Activated naive CD8-positive, alpha-beta T cell treated with anti-CD3 and anti-CD28 coated beads, Interleukin-2, amount 10 ng/mL, durations not matched to agents 7 days and 5 days (primary cell): Measurements from ENCODE around the gene PDE6B. TPM values are rescaled to one million over a fixed set of nuclear protein-coding genes. Genes with fewer than 3 reads are reported as not detected.
"Not testable (repeated sequence)": the region's sequence is repeated elsewhere in the genome, so short reads cannot be mapped to it uniquely, and the experiment has no call there.

Source experiments
- ATAC-seq: fragments of 150-1000 bp; cut with Tn5 transposase; one replicate; pipeline ENCODE4 v1.10.0; 2021; ENCODE audit warnings: low read depth, moderate library complexity
- POLR2A ChIA-PET: fragments of 350-600 bp; sonication (Branson Sonifier 250); formaldehyde crosslinking; loops from one replicate; lab custom pipeline; 2021; ENCODE audit warnings: antibody characterized with exemption; lab: Charles Lee
- DNase-seq: peaks from one replicate; pipeline ENCODE4 v3.0.0; 2021
- H3K27ac Mint-ChIP-seq: one replicate; pipeline ENCODE4 v1.8.0; 2022; ENCODE audit warnings: mild to moderate bottlenecking, mixed read lengths
- H3K27me3 Mint-ChIP-seq: one replicate; pipeline ENCODE4 v1.8.0; 2022; ENCODE audit warnings: mild to moderate bottlenecking, moderate library complexity, mixed read lengths
- H3K36me3 Mint-ChIP-seq: one replicate; pipeline ENCODE4 v1.8.0; 2021; ENCODE audit warnings: mild to moderate bottlenecking, mixed read lengths
- H3K4me1 Mint-ChIP-seq: one replicate; pipeline ENCODE4 v1.8.0; 2021; ENCODE audit warnings: mixed read lengths
- H3K4me3 Mint-ChIP-seq: one replicate; pipeline ENCODE4 v1.8.0; 2022; ENCODE audit warnings: mild to moderate bottlenecking, moderate library complexity, mixed read lengths
- H3K9me3 Mint-ChIP-seq: one replicate; pipeline ENCODE4 v1.8.0; 2021; ENCODE audit warnings: mixed read lengths
- total RNA-seq, 2 experiments: library from RNA; stranded (reverse); gene quantifications; one replicate each; pipeline ENCODE4 v1.2.3, GENCODE V29; 2021

PDE6B gene
- total RNA-seq, 2 experiments from 2014 or later = 16.6 to 23.2 TPM

DNA sequence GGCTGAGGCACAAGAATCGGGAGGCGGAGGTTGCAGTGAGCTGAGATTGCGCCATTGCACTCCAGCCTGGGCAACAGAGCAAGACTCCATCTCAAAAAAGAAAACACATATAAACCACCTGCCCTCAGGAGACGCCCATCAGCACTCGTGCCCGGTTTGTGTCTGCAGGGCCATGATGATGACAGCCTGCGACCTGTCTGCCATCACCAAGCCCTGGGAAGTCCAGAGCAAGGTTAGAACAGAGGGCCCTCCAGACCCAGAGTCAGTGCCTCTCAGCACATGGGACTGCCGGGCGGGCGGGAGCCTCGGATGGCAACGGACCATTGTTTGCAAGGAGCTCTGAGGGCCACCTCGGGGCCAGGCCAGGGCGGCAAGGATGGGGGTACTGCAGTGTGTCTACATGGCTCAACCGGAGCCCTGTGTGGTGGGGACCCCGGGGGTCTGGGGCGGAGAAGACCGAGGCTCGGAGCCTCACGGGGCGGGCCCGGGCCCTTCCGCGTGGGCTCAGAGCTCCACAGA lies 39.4 kb downstream of the PDE6B start:
- POLR2A ChIA-PET = interaction anchor here (0.8 to 4.2 kb wide), 5 partner anchors 9 to 181 kb away, joined by 3 to 59 read pairs (median 4); partner anchors contain the start of genes ATP5ME and MYL5
- H3K9me3 Mint-ChIP-seq = no peaks in the 10 kb centered on the region
- peak; percentile 29 for DNase-seq

DNA sequence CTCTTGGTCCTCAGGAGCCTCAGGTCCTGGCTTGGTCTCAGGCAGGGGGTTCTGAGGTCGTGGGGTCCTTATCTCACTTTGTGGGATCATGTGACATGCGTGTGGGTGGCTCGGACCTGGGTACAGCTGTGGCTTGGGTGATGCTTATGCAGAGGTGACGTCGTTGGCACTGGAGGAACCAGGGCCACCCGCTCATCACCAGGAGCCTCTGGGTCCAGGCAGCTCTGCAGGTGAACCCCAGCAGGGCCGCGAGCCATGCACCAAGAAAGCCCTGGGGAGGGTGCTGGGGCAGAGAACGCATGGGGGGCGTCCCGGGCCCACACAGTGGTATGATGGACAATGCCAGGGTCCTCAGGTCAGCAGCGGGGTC lies 40.0 kb downstream of the PDE6B start:
- Mint-ChIP-seq H3K4me1 (peaks cover 6% of the 10 kb centered on the region), H3K4me3 (peak overlapping the region; percentile 25), H3K27me3 (no peaks in the 10 kb centered on the region), H3K36me3 (peaks cover 11% of the 10 kb centered on the region), H3K9me3 (no peaks in the 10 kb centered on the region), H3K27ac (no peak overlapping the region)
- POLR2A ChIA-PET = interaction anchor here (0.8 to 4.2 kb wide), 2 partner anchors 8 to 22 kb away, joined by 3 to 59 read pairs; partner anchors contain the start of genes ATP5ME and MYL5
- DNase-seq (peak; percentile 27), ATAC-seq (no peak)

More for the DNA sequence above, 39.4 kb downstream of the PDE6B start:
- peaks cover 16% of the 10 kb centered on the region for H3K36me3 Mint-ChIP-seq
- no peaks in the 10 kb centered on the region for H3K27me3 Mint-ChIP-seq
- H3K27ac Mint-ChIP-seq = peak overlapping the region; percentile 90
- ATAC-seq = no peak
- H3K4me3 Mint-ChIP-seq = peak overlapping the region; percentile 85
- H3K4me1 Mint-ChIP-seq = peaks cover 6% of the 10 kb centered on the region

DNA sequence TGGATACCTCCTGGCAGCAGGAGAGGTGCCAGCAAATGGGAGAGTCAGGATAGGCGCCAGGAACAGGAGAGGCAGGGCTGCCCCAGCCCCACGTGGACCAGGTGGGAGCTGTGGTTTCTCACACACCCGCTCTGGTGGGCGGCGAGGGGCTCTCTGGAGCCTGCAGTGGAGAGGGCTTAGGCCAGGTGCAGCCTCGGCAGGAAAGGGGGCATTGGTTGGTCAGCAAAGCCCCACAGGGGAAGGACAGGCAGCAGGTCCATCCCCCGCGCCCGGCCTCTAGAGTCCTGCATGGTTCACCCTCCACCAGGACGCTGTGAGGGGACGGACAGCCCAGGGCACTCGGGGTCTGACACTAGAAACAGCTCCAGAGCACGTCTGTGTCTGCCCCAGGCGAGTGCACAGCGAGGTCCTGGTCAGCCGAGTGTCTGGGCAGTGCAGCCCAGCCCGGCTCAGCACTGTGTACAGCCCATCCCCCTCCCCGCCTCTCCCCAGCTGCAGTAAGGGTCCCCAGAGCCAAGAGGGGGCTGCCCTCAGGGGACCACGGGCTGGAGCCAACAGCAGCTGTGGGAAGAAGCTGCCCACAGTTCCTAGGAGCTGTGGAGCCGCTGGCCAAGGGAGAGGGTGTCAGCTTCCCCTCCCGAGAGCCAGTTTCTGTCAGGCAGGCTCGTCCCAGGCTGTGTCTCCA lies 40.5 kb downstream of the PDE6B start:
- no peak for ATAC-seq
- POLR2A ChIA-PET = interaction anchor here (4.2 kb wide), 1 partner anchor 8 kb away, joined by 59 read pairs; the partner anchor contains the start of genes ATP5ME and MYL5
- no peak overlapping the region for H3K4me3 Mint-ChIP-seq
- H3K9me3 Mint-ChIP-seq = no peaks in the 10 kb centered on the region
- no peaks in the 10 kb centered on the region for H3K27me3 Mint-ChIP-seq
- H3K36me3 Mint-ChIP-seq = peaks cover 10% of the 10 kb centered on the region
- no peak for DNase-seq
- H3K4me1 Mint-ChIP-seq = peaks cover 6% of the 10 kb centered on the region
- no peak overlapping the region for H3K27ac Mint-ChIP-seq

DNA sequence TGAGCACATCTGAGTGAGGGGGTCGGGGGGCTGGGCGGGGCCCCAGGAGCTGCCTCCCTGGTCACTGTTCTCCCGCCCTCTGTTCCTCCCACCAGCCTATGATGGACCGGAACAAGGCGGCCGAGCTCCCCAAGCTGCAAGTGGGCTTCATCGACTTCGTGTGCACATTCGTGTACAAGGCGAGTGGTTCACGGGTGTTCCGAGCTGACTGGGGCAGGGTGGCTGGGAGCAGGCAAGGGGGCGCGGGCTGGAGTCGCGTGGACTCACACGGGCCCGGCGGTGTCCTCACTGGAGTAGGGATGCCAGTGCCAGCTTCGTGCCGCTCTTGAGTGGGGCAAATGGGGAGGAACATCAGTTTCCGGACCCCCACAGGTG lies 41.0 kb downstream of the PDE6B start:
- H3K27ac Mint-ChIP-seq = no peak overlapping the region
- H3K4me1 Mint-ChIP-seq = peaks cover 6% of the 10 kb centered on the region
- no peaks in the 10 kb centered on the region for H3K27me3 Mint-ChIP-seq
- DNase-seq = peak; percentile 26
- ATAC-seq = no peak
- POLR2A ChIA-PET = interaction anchor here (4.2 kb wide), 1 partner anchor 7 kb away, joined by 59 read pairs; the partner anchor contains the start of genes ATP5ME and MYL5
- peaks cover 13% of the 10 kb centered on the region for H3K36me3 Mint-ChIP-seq
- H3K4me3 Mint-ChIP-seq = no peak overlapping the region
- no peaks in the 10 kb centered on the region for H3K9me3 Mint-ChIP-seq

DNA sequence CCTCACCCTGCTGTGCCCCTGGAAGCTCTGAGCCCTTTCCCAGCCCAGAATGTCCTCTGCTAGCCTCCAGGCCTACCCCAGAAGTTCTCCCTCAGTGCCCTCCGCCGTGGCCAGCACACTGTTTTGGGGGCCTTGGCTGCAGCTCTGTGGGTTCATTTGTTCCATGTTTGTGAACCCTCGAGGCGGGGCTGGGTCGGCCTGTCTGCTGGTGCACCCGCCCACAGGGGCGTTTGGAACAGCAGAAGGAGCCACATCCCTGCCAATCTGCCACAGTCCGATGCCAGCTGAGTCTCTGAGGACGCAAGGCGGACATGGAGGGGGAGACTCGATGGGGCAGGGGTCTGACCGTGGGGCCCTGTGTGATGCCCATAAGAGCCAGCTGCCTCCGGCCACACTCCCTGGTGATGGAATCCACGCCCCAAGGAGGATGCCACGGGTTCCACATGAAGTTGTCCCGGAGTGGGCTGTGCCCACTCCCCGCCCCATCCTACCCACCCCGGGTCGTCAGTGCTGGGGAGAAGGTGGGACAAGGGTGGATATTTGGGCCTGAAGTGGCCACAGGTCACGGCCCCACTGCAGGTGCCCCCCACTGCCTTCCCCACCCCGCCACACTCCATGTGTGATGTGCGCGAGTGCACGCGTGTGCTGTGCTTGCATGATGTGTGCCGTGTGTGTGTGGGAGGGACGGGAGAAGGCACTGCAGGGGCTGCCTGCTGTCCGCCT lies 41.6 kb downstream of the PDE6B start:
- ATAC-seq (no peak), DNase-seq (peak; percentile 26)
- Mint-ChIP-seq H3K27ac (no peak overlapping the region), H3K4me3 (no peak overlapping the region), H3K4me1 (peaks cover 6% of the 10 kb centered on the region), H3K36me3 (peaks cover 11% of the 10 kb centered on the region), H3K27me3 (no peaks in the 10 kb centered on the region), H3K9me3 (no peaks in the 10 kb centered on the region)
- POLR2A ChIA-PET = no interaction called here

DNA sequence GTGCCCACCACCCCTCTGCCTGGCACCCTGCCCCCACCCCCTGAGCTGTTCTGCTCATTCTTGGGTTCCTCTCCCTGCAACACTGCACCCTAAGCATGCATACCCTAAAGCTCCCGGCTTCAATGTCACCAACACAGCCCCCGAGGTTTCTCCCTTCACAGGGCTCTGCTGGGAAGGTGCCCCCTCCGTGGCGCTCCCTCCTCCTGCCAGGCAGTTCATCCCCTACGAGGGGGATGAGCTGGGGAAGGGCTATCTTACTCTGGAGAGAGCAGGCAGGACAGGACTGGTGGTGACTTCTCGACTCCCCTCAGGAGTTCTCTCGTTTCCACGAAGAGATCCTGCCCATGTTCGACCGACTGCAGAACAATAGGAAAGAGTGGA lies 42.2 kb downstream of the PDE6B start:
- no peak for DNase-seq

DNA sequence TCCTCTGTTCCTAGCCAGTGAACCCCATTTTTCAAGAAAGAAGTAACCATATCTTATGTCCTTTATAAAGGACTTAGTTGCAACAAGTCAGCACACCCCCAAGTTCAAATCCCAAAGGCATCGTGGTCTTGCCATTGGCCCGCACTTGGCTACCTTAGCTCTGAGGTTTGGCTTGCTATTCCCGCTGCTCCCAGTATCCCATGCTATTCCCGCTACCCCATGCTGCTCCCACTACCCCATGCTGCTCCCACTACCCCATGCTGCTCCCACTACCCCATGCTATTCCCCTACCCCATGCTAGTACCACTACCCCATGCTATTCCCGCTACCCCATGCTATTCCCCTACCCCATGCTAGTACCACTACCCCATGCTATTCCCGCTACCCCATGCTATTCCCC lies 42.8 kb downstream of the PDE6B start:
- H3K27me3 Mint-ChIP-seq, ATAC-seq, DNase-seq, H3K27ac Mint-ChIP-seq, H3K9me3 Mint-ChIP-seq, H3K4me1 Mint-ChIP-seq, H3K4me3 Mint-ChIP-seq: not testable (repeated sequence)
- peaks cover 13% of the 10 kb centered on the region for H3K36me3 Mint-ChIP-seq
- POLR2A ChIA-PET = interaction anchor here (0.5 kb wide), 1 partner anchor 387 kb away, joined by 3 read pairs; no protein-coding TSS in a partner anchor

More for the DNA sequence above, 42.2 kb downstream of the PDE6B start:
- Mint-ChIP-seq H3K36me3 (peaks cover 13% of the 10 kb centered on the region), H3K27me3 (no peaks in the 10 kb centered on the region), H3K9me3 (no peaks in the 10 kb centered on the region), H3K4me1 (peaks cover 6% of the 10 kb centered on the region), H3K4me3 (no peak overlapping the region), H3K27ac (no peak overlapping the region)
- POLR2A ChIA-PET = no interaction called here
- ATAC-seq = no peak

DNA sequence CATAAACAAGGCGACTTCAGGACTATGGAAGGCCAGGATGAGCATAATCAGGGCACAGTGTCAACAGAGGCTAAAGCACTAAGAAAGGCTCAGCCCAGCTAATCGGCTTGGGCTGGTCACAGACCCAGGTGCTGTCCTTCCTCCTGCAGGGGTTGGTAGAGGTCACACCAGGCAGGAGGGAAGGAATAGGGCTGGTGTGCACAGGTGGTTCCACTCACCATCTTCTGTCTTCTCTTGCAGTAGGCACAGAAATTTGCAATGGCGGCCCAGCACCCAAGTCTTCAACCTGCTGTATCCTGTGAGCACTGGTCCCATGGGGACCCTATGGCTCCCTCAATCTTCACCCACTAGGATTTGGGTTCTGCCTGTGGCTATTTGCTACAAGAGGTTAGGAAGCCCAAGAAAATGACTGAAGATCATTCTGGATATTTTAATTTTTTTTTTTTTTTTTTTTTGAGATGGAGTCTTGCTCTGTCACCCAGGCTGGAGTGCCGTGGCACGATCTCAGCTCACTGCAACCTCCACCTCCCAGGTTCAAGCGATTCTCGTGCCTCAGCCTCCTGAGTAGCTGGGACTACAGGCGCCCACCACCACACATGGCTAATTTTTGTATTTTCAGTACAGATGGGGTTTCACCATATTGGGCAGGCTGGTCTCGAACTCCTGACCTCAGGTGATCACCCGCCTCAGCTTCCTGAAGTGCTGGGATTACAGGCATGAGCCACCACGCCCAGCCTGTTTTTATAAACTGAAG lies 44.6 kb downstream of the PDE6B start:
- peaks cover 12% of the 10 kb centered on the region for H3K36me3 Mint-ChIP-seq
- not testable (repeated sequence) for H3K4me1 Mint-ChIP-seq, ATAC-seq, DNase-seq, H3K27ac Mint-ChIP-seq, H3K27me3 Mint-ChIP-seq, H3K4me3 Mint-ChIP-seq, H3K9me3 Mint-ChIP-seq
- POLR2A ChIA-PET = interaction anchor here (0.7 kb wide), 1 partner anchor 99 kb away, joined by 3 read pairs; no protein-coding TSS in a partner anchor

DNA sequence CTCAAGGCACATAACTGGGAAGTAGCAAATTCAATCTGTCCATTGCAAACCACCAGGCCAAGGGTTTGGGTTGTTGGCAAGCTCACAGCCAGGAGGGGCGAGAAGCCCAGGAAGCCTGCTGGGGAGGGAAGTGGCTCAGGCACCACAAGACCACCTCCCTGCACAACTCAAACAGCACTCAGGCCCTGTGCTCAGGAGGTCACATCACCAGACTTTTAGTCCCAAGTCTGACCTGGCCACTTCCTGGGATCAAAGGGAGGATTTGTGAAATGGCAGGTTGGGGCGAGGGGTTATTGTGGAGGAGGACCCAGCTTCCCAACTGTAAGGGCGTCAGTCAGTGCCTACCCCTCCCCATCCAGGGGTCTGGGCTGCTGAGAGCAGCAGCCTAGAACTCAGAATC lies 46.4 kb downstream of the PDE6B start:
- Mint-ChIP-seq H3K27me3 (no peaks in the 10 kb centered on the region), H3K9me3 (no peaks in the 10 kb centered on the region), H3K4me3 (no peak overlapping the region), H3K27ac (no peak overlapping the region), H3K4me1 (peaks cover 6% of the 10 kb centered on the region), H3K36me3 (peaks cover 12% of the 10 kb centered on the region)
- POLR2A ChIA-PET = interaction anchor here (4.2 kb wide), 1 partner anchor 8 kb away, joined by 59 read pairs; no protein-coding TSS in a partner anchor
- ATAC-seq (no peak), DNase-seq (no peak)

DNA sequence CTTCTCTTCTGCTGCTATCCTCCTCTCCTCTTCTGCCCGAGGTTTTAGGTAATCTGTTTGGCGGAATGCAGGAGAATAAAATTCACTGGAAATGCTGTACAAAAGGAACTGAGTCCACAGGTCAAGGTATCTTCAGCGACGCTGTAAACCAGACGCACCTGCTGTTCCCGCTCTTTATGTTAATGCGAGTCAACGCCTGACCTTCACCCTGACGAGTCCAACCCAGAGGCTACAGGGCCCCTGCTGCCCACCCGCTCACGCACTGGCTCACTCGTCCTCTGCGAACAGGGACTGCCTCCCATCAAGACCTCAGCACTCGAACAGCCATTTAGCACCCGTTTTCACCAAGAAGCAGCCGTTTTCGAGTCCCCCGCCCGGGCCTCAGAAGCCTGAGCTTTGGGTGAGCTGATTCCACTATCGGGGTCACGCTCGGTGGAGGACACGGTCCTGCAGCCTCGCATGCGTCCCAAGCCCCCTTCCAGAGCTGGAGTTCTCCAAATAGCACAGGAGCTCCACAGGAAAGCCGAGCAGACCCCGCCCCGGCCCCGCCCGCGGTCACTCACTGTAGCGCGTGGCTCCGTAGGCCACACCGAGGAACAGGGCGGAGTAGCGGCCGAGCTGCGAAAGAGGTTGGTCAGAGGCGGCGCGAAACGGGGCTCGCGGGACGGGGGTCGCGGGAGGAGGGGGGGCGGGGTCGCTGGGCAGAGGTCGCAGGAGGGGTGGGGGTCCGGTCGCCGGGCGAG lies 48.1 kb downstream of the PDE6B start:
- DNase-seq = peak; percentile 47

DNA sequence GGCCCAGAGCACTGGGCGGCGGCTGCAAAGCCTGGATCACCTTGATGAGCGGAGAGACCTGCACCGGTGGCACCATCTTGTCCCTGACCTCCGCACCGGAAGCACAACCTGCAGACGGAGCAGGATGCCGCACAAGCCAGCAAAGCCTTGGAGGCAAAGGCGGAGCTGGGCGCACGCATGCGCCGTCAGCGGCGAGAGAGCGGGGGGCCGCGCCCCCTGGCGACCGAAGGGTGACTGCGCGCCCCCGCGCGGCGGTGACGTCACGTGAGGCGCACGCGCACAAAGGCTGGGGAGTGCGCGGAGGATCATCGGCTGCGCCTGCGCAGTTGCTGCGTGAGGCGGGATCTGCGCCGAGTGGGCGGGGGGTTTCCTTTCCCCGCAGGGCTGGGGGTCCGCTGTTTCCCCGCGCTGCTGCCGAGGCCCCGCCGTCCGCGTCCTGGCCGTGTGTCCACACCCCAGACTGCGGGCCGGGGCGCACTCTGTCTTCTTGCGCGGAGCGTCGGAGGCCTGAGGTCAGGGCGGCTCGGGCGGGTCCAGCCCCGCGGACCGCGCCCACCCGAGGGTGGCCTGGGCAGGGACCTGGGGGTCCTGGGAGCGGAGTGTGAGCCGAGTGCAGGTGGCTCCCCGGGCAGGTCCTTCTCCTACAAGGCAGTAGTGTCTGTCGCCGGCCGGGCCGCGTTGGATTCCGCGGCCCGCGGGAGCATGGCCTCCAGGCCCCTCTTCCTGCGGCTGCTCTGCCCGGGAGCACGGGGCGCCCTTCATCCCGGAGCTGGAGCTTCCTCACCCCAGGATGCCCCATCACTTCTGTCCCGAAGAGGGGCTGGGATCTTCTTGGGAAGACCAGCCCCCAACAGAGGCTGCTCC lies 49.0 kb downstream of the PDE6B start, which contains the start of the genes ATP5ME and MYL5:
Gene ATP5ME (minus strand): TSS at position 105 of the 864 bp plus-strand sequence. CDS start 29 bp downstream, at position 76.
Gene MYL5 (plus strand): TSS at position 371 of the 864 bp plus-strand sequence. CDS start 3,485 bp downstream, outside the sequence.
- peak; percentile 94 for ATAC-seq
- H3K27me3 Mint-ChIP-seq = no peaks in the 10 kb centered on the region
- peaks cover 6% of the 10 kb centered on the region for H3K4me1 Mint-ChIP-seq
- DNase-seq = peak; percentile 100
- H3K36me3 Mint-ChIP-seq = peaks cover 12% of the 10 kb centered on the region
- H3K27ac Mint-ChIP-seq = peak within 1 kb of the TSS; percentile 87
- peak within 1 kb of the TSS; percentile 85 for H3K4me3 Mint-ChIP-seq
- no peaks in the 10 kb centered on the region for H3K9me3 Mint-ChIP-seq
- POLR2A ChIA-PET = interaction anchor here (0.7 to 4.2 kb wide), 11 partner anchors 10 to 430 kb away, joined by 3 to 59 read pairs (median 5); partner anchors contain the start of gene ZNF141

More for the DNA sequence above, 48.1 kb downstream of the PDE6B start:
- Mint-ChIP-seq H3K27ac (peak overlapping the region; percentile 80), H3K4me1 (peaks cover 6% of the 10 kb centered on the region), H3K27me3 (no peaks in the 10 kb centered on the region), H3K4me3 (peak overlapping the region; percentile 85), H3K9me3 (no peaks in the 10 kb centered on the region), H3K36me3 (peaks cover 12% of the 10 kb centered on the region)
- POLR2A ChIA-PET = interaction anchor here (0.8 to 4.2 kb wide), 8 partner anchors 9 to 336 kb away, joined by 3 to 59 read pairs (median 6); partner anchors contain the start of gene ZNF141
- ATAC-seq = no peak
